Choroid plexus epithelial cell (primary cell): ENCODE data around the gene C19orf47.

Experiments used
- DNase-seq: peaks from one replicate; pipeline ENCODE4 v3.0.0-alpha.2; 2010; ENCODE audit warnings: low read depth
- H3K4me3 ChIP-seq: 2 replicates; pipeline ENCODE4 v1.5.1; 2011; ENCODE audit warnings: low read depth, mild to moderate bottlenecking, control low read depth, low read length, moderate library complexity
- CTCF ChIP-seq: conservative IDR thresholded peaks from 2 replicates; pipeline ENCODE4 v1.5.1; 2011; ENCODE audit warnings: low read depth, mild to moderate bottlenecking, control low read depth, inconsistent platforms, low read length, moderate library complexity

Gene C19orf47

GRCh38 chr19:40344422-40344821 lies 3.8 kb downstream of the C19orf47 start:
- no peak overlapping the region for H3K4me3 ChIP-seq
- TF ChIP-seq CTCF = no peak
- DNase-seq = no peak

GRCh38 chr19:40342644-40343311 lies 5.4 kb downstream of the C19orf47 start:
- no peak for TF ChIP-seq CTCF
- no peak overlapping the region for H3K4me3 ChIP-seq
- no peak for DNase-seq

GRCh38 chr19:40341601-40342482 lies 6.4 kb downstream of the C19orf47 start:
- DNase-seq = no peak
- TF ChIP-seq CTCF = no peak
- H3K4me3 ChIP-seq = no peak overlapping the region

- no peak overlapping the region for H3K4me3 ChIP-seq
- DNase-seq = no peak
- no peak for TF ChIP-seq CTCF
These were observed 9.0 kb downstream of the C19orf47 start for GRCh38 chr19:40339018-40339728.

- no peak for TF ChIP-seq CTCF
- H3K4me3 ChIP-seq = no peak overlapping the region
- DNase-seq = no peak
These were observed 10.6 kb downstream of the C19orf47 start for GRCh38 chr19:40337594-40337993.

GRCh38 chr19:40337107-40337506 lies 11.1 kb downstream of the C19orf47 start:
- TF ChIP-seq CTCF = no peak
- no peak for DNase-seq
- no peak overlapping the region for H3K4me3 ChIP-seq
